HEK293 (cell line): Measurements from ENCODE around the gene CDC40.
"Not testable (repeated sequence)": the region's sequence is repeated elsewhere in the genome, so short reads cannot be mapped to it uniquely, and the experiment has no call there.

Experiments used
- CTCF ChIA-PET: fragments of 350-600 bp; formaldehyde crosslinking; extraction: SDS; loops from one replicate; lab custom pipeline; 2021; ENCODE audit warnings: antibody characterized with exemption; lab: Yijun Ruan, JAX
- POLR2A ChIA-PET: fragments of 300-600 bp; formaldehyde crosslinking; extraction: SDS; loops from one replicate; lab custom pipeline; 2020; ENCODE audit warnings: antibody characterized with exemption, inconsistent platforms; lab: Yijun Ruan, JAX
- H3K27ac ChIP-seq: fragments of 200-500 bp; sonication (Bioruptor generic); 2 replicates; pipeline ENCODE4 v1.5.1; 2014; ENCODE audit warnings: low read depth, low read length, control low read depth, inconsistent platforms; ENCODE audit errors: extremely low read depth
- H3K36me3 ChIP-seq, 2 experiments: fragments of 200-500 bp in 1 of 2; sonication (Bioruptor generic) in 1 of 2; 1 replicate in 1 of 2; 2 replicates in 1 of 2; pipeline ENCODE4 v1.5.1; 2014 to 2017; ENCODE audit warnings: inconsistent platforms in 2 of 2, low read length in 2 of 2; ENCODE audit not compliant: control insufficient read depth in 2 of 2, insufficient read depth in 1 of 2
- H3K4me1 ChIP-seq: fragments of 200-500 bp; sonication (Bioruptor generic); 2 replicates; pipeline ENCODE4 v1.5.1; 2014; ENCODE audit warnings: mild to moderate bottlenecking, low read length, inconsistent platforms; ENCODE audit not compliant: control insufficient read depth, insufficient read depth
- H3K4me3 ChIP-seq: 2 replicates; pipeline ENCODE4 v1.5.1; 2011; ENCODE audit warnings: low read depth, mild to moderate bottlenecking, control low read depth, low read length, moderate library complexity
- H3K9me3 ChIP-seq: fragments of 200-500 bp; sonication (Bioruptor generic); 2 replicates; pipeline ENCODE4 v1.5.1; 2014; ENCODE audit warnings: low read depth, low read length, inconsistent platforms; ENCODE audit not compliant: control insufficient read depth, insufficient read depth
- CTCF ChIP-seq: fragments of 450-650 bp; formaldehyde crosslinking; IDR thresholded peaks from 2 replicates; pipeline ENCODE4 v1.5.1; 2016; ENCODE audit warnings: missing biosample characterization, missing genetic modification characterization
- FEZF1 ChIP-seq: fragments of 450-650 bp; formaldehyde crosslinking; IDR thresholded peaks from 2 replicates; pipeline ENCODE4 v1.5.1; 2016; ENCODE audit warnings: missing biosample characterization, missing genetic modification characterization
- KLF17 ChIP-seq: fragments of 450-650 bp; formaldehyde crosslinking; IDR thresholded peaks from 2 replicates; pipeline ENCODE4 v1.5.1; 2016; ENCODE audit warnings: missing biosample characterization, missing genetic modification characterization
- PATZ1 ChIP-seq: fragments of 450-650 bp; formaldehyde crosslinking; IDR thresholded peaks from 2 replicates; pipeline ENCODE4 v1.5.1; 2016; ENCODE audit warnings: missing biosample characterization, missing genetic modification characterization
- PRDM6 ChIP-seq: fragments of 450-650 bp; formaldehyde crosslinking; IDR thresholded peaks from 2 replicates; pipeline ENCODE4 v1.5.1; 2017; ENCODE audit warnings: missing biosample characterization, missing genetic modification characterization
- SP2 ChIP-seq: fragments of 450-650 bp; formaldehyde crosslinking; IDR thresholded peaks from 2 replicates; pipeline ENCODE4 v1.5.1; 2016; ENCODE audit warnings: missing biosample characterization, missing genetic modification characterization
- ZBTB20 ChIP-seq: fragments of 450-650 bp; formaldehyde crosslinking; IDR thresholded peaks from 2 replicates; pipeline ENCODE4 v1.5.1; 2016; ENCODE audit warnings: missing biosample characterization, missing genetic modification characterization
- ZFHX2 ChIP-seq: fragments of 450-650 bp; formaldehyde crosslinking; conservative IDR thresholded peaks from 2 replicates; pipeline ENCODE4 v1.5.1; 2016; ENCODE audit warnings: missing biosample characterization, missing genetic modification characterization
- ZFP3 ChIP-seq: fragments of 450-650 bp; formaldehyde crosslinking; IDR thresholded peaks from 2 replicates; pipeline ENCODE4 v1.5.1; 2016; ENCODE audit warnings: low read depth, missing biosample characterization, missing genetic modification characterization
- ZNF221 ChIP-seq: fragments of 450-650 bp; formaldehyde crosslinking; IDR thresholded peaks from 2 replicates; pipeline ENCODE4 v1.5.1; 2017; ENCODE audit warnings: missing biosample characterization, missing genetic modification characterization, borderline replicate concordance
- ZNF580 ChIP-seq: fragments of 450-650 bp; formaldehyde crosslinking; IDR thresholded peaks from 2 replicates; pipeline ENCODE4 v1.5.1; 2016; ENCODE audit warnings: missing biosample characterization, missing genetic modification characterization
- ZNF596 ChIP-seq: fragments of 450-650 bp; IDR thresholded peaks from 2 replicates; pipeline ENCODE4 v1.5.0; 2018; ENCODE audit warnings: missing biosample characterization, mild to moderate bottlenecking, missing genetic modification characterization, moderate library complexity
- ZNF626 ChIP-seq: fragments of 450-650 bp; sonication (Bioruptor Pico); formaldehyde crosslinking; IDR thresholded peaks from 2 replicates; pipeline ENCODE4 v1.5.1; 2018; ENCODE audit warnings: missing biosample characterization, missing genetic modification characterization, inconsistent platforms
- ZNF670 ChIP-seq: fragments of 450-650 bp; formaldehyde crosslinking; IDR thresholded peaks from 2 replicates; pipeline ENCODE4 v1.5.1; 2016; ENCODE audit warnings: missing biosample characterization, missing genetic modification characterization, low read depth
- ZSCAN30 ChIP-seq: fragments of 450-650 bp; IDR thresholded peaks from 2 replicates; pipeline ENCODE4 v1.5.1; 2018; ENCODE audit warnings: missing biosample characterization, mild to moderate bottlenecking, missing genetic modification characterization, moderate library complexity

The CDC40 gene

GRCh38 chr6:110239526-110240274, 59.5 kb downstream of the CDC40 start:
- no peaks in the 10 kb centered on the region for H3K4me1 ChIP-seq
- CTCF ChIA-PET: interaction anchor here (0.6 kb wide), 1 partner anchor 515 kb away, joined by 4 read pairs; no protein-coding TSS in a partner anchor
- POLR2A ChIA-PET: no interaction called here
- no peaks in the 10 kb centered on the region for H3K9me3 ChIP-seq
- no peak overlapping the region for H3K4me3 ChIP-seq
- TF ChIP-seq ZNF580 (tag by site-specific recombination) (no peak), ZNF670 (no peak), ZFP3 (tag by site-specific recombination) (no peak), ZBTB20 (tag by site-specific recombination) (no peak), ZFHX2 (tag by site-specific recombination) (no peak), PATZ1 (tag by site-specific recombination) (no peak), FEZF1 (tag by site-specific recombination) (no peak)
- TF ChIP-seq, all 188 proteins: peak for 0
- Histone ChIP-seq H3K36me3 (peaks cover 0 to 4% of the 10 kb centered on the region in 2 experiments; a peak in 1 of 3 replicates), H3K27ac (no peak overlapping the region)

- H3K27ac ChIP-seq, H3K36me3 ChIP-seq, H3K4me1 ChIP-seq, H3K4me3 ChIP-seq, POLR2A ChIA-PET, H3K9me3 ChIP-seq: not testable (repeated sequence)
- CTCF ChIA-PET: interaction anchor here (1.5 kb wide), 1 partner anchor 205 kb away, joined by 5 read pairs; no protein-coding TSS in a partner anchor
These were observed 64.4 kb downstream of the CDC40 start for GRCh38 chr6:110244621-110245020.

GRCh38 chr6:110246378-110246777, 66.2 kb downstream of the CDC40 start:
- H3K9me3 ChIP-seq: no peaks in the 10 kb centered on the region
- ChIA-PET POLR2A (interaction anchor here (0.8 kb wide), 1 partner anchor 39 kb away, joined by 3 read pairs; no protein-coding TSS in a partner anchor), CTCF (interaction anchor here (1.1 to 1.5 kb wide), 2 partner anchors 145 to 207 kb away, joined by 3 to 5 read pairs; no protein-coding TSS in a partner anchor)
- H3K27ac ChIP-seq: no peak overlapping the region
- H3K4me3 ChIP-seq: no peak overlapping the region
- H3K36me3 ChIP-seq: no peaks in the 10 kb centered on the region
- TF ChIP-seq ZNF596: no peak
- TF ChIP-seq ZNF626 (tag by site-specific recombination): no peak
- no peak for TF ChIP-seq PRDM6 (tag by site-specific recombination)
- TF ChIP-seq CTCF: no peak
- no peak for TF ChIP-seq KLF17 (tag by site-specific recombination)
- TF ChIP-seq SP2 (tag by site-specific recombination): no peak
- TF ChIP-seq ZNF221 (tag by site-specific recombination): no peak
- no peak for TF ChIP-seq ZSCAN30 (tag by site-specific recombination)
- H3K4me1 ChIP-seq: no peaks in the 10 kb centered on the region
